K562 (cell line): ENCODE data around the gene RNF144A. TPM values are rescaled to one million over a fixed set of nuclear protein-coding genes. Genes with fewer than 3 reads are reported as not detected.

Experiments
- ATAC-seq: fragments of 200-7000 bp; cut with Tn5 transposase; 3 replicates; pipeline ENCODE4 v1.9.1; 2020; ENCODE audit warnings: moderate library complexity
- BruUV-seq: library from RNA; stranded (reverse); fragments of 400-500 nt; replicated peaks from 2 replicates; lab custom pipeline; 2021; lab: Mats Ljungman, UMichigan
- CTCF ChIA-PET: fragments of 300-600 bp; formaldehyde crosslinking; extraction: SDS; loops from one replicate; lab custom pipeline; 2021; ENCODE audit warnings: low intra/inter-chr PET ratio; lab: Yijun Ruan, JAX
- POLR2A ChIA-PET: fragments of 300-600, 350-650 bp; sonication (Branson Sonifier 250); formaldehyde crosslinking; extraction: SDS; loops from one replicate; lab custom pipeline; 2021; ENCODE audit warnings: antibody characterized with exemption, inconsistent platforms; lab: Yijun Ruan, JAX
- DNase-seq, 4 experiments: peaks; one replicate each; pipeline versions ENCODE4 v3.0.0 to v3.0.0-alpha.2; 2011 to 2018; ENCODE audit warnings: low spot score in 3 of 4, mixed read lengths in 3 of 4; ENCODE audit errors: extremely low read depth in 1 of 4
- FAIRE-seq: peaks from 2 replicates; lab custom pipeline; 2011; peaks lifted over from hg19 to GRCh38; lab: Jason Lieb, UNC
- H2AFZ ChIP-seq: 2 replicates; pipeline ENCODE4 v1.6.0; 2011; ENCODE audit warnings: low read depth, low read length, control low read depth, inconsistent platforms
- H3K27ac ChIP-seq: fragments of 200-600 bp; 3 replicates; pipeline ENCODE4 v1.8.0; 2011; ENCODE audit warnings: low read depth, mild to moderate bottlenecking, control low read depth, inconsistent platforms, low read length, moderate library complexity, mixed read lengths; ENCODE audit errors: extremely low read depth
- H3K27me3 ChIP-seq, 2 experiments: fragments of 300-600 bp in 1 of 2; 2 replicates in 1 of 2; 3 replicates in 1 of 2; pipeline versions ENCODE4 v1.6.0 to v1.8.0; 2011; ENCODE audit warnings: inconsistent platforms in 2 of 2, low read length in 2 of 2, mild to moderate bottlenecking in 1 of 2, mixed read lengths in 1 of 2, moderate library complexity in 1 of 2; ENCODE audit not compliant: control insufficient read depth in 2 of 2, insufficient read depth in 2 of 2
- H3K36me3 ChIP-seq: fragments of 300-600 bp; 3 replicates; pipeline ENCODE4 v1.8.0; 2011; ENCODE audit warnings: mild to moderate bottlenecking, low read length, inconsistent platforms; ENCODE audit not compliant: control insufficient read depth, insufficient read depth
- H3K4me1 ChIP-seq, 2 experiments: fragments of 200-600 bp in 1 of 2; replicated peaks in 1 of 2; 2 replicates in 1 of 2; 3 replicates in 1 of 2; pipeline versions ENCODE4 v1.5.1 to v1.8.0; 2011; ENCODE audit warnings: inconsistent platforms in 2 of 2, low read length in 2 of 2, mild to moderate bottlenecking in 1 of 2, mixed read lengths in 1 of 2, moderate library complexity in 1 of 2; ENCODE audit not compliant: control insufficient read depth in 2 of 2, insufficient read depth in 2 of 2
- H3K4me2 ChIP-seq: 2 replicates; pipeline ENCODE4 v1.6.1; 2011; ENCODE audit warnings: low read length, control low read depth, inconsistent platforms, mixed read lengths; ENCODE audit not compliant: insufficient read depth
- H3K4me3 ChIP-seq: fragments of 200-600 bp; sonication (generic), shearing (Covaris generic); 2 replicates; pipeline ENCODE4 v1.5.1; 2016; ENCODE audit warnings: control low read depth, inconsistent platforms
- H3K79me2 ChIP-seq: fragments of 200-600 bp; 3 replicates; pipeline ENCODE4 v1.8.0; 2011; ENCODE audit warnings: low read length, inconsistent platforms; ENCODE audit not compliant: control insufficient read depth, insufficient read depth
- H3K9ac ChIP-seq, 2 experiments: 2 replicates each; pipeline versions ENCODE4 v1.6.0 to v1.6.1; 2011; ENCODE audit warnings: low read depth in 2 of 2, low read length in 2 of 2, control low read depth in 1 of 2, inconsistent platforms in 1 of 2, mild to moderate bottlenecking in 1 of 2, mixed read lengths in 1 of 2; ENCODE audit not compliant: insufficient read depth in 1 of 2
- H3K9me1 ChIP-seq: one replicate; pipeline ENCODE4 v1.6.0; 2011; ENCODE audit warnings: inconsistent platforms, mild to moderate bottlenecking, low read length, moderate library complexity; ENCODE audit not compliant: control insufficient read depth, insufficient read depth
- H3K9me3 ChIP-seq: replicated peaks from 2 replicates; pipeline ENCODE4 v1.5.1; 2011; ENCODE audit warnings: low read depth, low read length, inconsistent platforms; ENCODE audit not compliant: control insufficient read depth, insufficient read depth
- H4K20me1 ChIP-seq: replicated peaks from 2 replicates; pipeline ENCODE4 v1.6.1; 2011; ENCODE audit warnings: low read length, inconsistent platforms, mixed read lengths; ENCODE audit not compliant: control insufficient read depth, insufficient read depth
- EHMT2 ChIP-seq: fragments of 450-650 bp; IDR thresholded peaks from 2 replicates; pipeline ENCODE4 v1.6.1; 2018; ENCODE audit warnings: antibody characterized with exemption
- PHF21A ChIP-seq: fragments of 450-650 bp; IDR thresholded peaks from 2 replicates; pipeline ENCODE4 v1.6.1; 2017; ENCODE audit warnings: low read depth, borderline replicate concordance
- PHTF2 ChIP-seq: fragments of 250-450 bp; sonication (Bioruptor Pico); IDR thresholded peaks from 2 replicates; pipeline ENCODE4 v1.5.0; 2021; ENCODE audit warnings: mild to moderate bottlenecking
- PRMT5 ChIP-seq: sonication (generic); formaldehyde crosslinking; IDR thresholded peaks from 2 replicates; pipeline ENCODE4 v1.5.0; 2020; ENCODE audit warnings: missing genetic modification reagents
- WGBS: fragments of 100-300 bp; shearing (Covaris generic); methylation state at CpG from one replicate; pipeline ENCODE4 v1.1.6; 2016; ENCODE audit warnings: low coverage, mixed read lengths; ENCODE audit not compliant: insufficient coverage; ENCODE audit errors: missing lambda C conversion rate; 5-methylcytosine and 5-hydroxymethylcytosine counted together
- in situ Hi-C: fragments of 300-500 bp; cut with MboI; formaldehyde crosslinking; loops from 4 replicates; pipeline ENCODE4 v1.15.0; 2018; ENCODE audit warnings: inconsistent platforms, mixed read lengths
- intact Hi-C: fragments of 100-400 bp; cut with micrococcal nuclease; formaldehyde crosslinking; loops from 2 replicates; pipeline ENCODE4 v1.14.2; 2022
- polyA plus RNA-seq, 8 experiments: library from polyadenylated mRNA; depleted of rRNA in 4 of 8; stranded (reverse) in 5 of 8; unstranded in 3 of 8; fragments of >200 nt; fragmentation: Nextera tagmentation in 2 of 8; fragmentation: Illumina TruSeq in 1 of 8; extraction: Ambion mirVana in 2 of 8; extraction: Trizol in 1 of 8; gene quantifications; 2 replicates each; pipeline versions ENCODE4 v1.2.1 to v1.2.3, GENCODE V29; 2011 to 2014; ENCODE audit warnings: inconsistent platforms in 1 of 8, missing spikeins in 1 of 8
- total RNA-seq, 7 experiments: library from RNA; depleted of rRNA in 6 of 7; stranded (reverse); fragments of >200 nt in 6 of 7; fragmentation: Illumina TruSeq in 2 of 7; extraction: Trizol in 2 of 7; gene quantifications; 2 replicates each; pipeline versions ENCODE4 v1.2.1 to v1.2.3, GENCODE V29; 2011 to 2021; ENCODE audit warnings: low replicate concordance in 1 of 7
- TF ChIP-seq, protein P1 (sequence below): conservative IDR thresholded peaks from 2 replicates; pipeline ENCODE4 v1.6.1; 2011; ENCODE audit warnings: low read depth, mild to moderate bottlenecking, low read length; ENCODE audit not compliant: control insufficient read depth

The RNF144A gene
- total and polyA plus RNA-seq, 9 of the 15 experiments (the other 6 are each of a cell fraction or from before 2014, with no cell fraction given) = 0.96 to 11.3 (median 6.2) TPM

DNA sequence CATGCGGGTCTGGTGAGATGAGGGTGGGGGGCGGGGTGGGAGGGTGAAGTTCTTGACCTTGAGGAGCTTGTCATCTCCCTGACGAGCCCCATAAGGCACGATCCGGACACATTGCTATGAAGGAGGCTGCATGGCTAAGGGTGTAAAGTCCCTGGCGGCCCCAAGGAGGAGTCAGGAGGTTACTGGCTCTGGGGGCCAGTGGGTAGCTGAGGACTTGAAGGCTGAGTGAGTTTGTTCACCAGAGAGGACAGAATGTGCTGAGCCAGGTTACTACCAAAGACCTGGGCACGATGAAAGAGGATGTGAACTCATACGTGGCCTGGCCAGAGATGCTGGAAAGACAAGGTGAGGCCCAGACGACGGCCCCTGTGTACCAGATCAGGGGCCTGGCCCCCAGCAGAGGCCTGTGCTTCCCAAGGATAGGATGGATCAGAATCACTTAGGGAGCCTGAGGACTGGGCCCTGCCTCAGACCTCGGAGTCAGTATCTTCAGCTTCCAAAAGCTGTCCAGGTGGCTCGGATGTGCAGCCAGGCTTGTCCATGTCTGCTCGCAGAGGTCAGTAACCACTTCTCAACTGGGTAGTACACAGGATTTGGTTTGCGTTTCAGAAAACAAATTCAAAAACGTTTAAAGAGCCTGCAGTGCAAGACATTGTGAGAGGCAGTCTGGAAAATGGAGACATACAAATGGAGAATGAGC lies 110.9 kb downstream of the RNF144A start:
- H3K4me3 ChIP-seq = no peak overlapping the region
- WGBS = 68% methylated on average over 13 of the region's 15 CpGs
- no peak overlapping the region for H3K4me2 ChIP-seq
- CTCF ChIA-PET = no interaction called here
- peaks cover 4% of the 10 kb centered on the region; the same call in 2 of the 3 replicates for H3K36me3 ChIP-seq
- in situ Hi-C loops = no loop called here
- H3K27ac ChIP-seq = no peak overlapping the region
- intact Hi-C loops = no loop called here
- DNase-seq = no peak
- H3K9me3 ChIP-seq = no peaks in the 10 kb centered on the region
- H4K20me1 ChIP-seq = no peaks in the 10 kb centered on the region
- TF ChIP-seq PHF21A (no peak), EHMT2 (no peak), PRMT5 (CRISPR knock-in tag) (no peak), PHTF2 (no peak)
- TF ChIP-seq, protein P1, sequence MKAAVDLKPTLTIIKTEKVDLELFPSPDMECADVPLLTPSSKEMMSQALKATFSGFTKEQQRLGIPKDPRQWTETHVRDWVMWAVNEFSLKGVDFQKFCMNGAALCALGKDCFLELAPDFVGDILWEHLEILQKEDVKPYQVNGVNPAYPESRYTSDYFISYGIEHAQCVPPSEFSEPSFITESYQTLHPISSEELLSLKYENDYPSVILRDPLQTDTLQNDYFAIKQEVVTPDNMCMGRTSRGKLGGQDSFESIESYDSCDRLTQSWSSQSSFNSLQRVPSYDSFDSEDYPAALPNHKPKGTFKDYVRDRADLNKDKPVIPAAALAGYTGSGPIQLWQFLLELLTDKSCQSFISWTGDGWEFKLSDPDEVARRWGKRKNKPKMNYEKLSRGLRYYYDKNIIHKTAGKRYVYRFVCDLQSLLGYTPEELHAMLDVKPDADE = no peak
- no peak for ATAC-seq
- POLR2A ChIA-PET = interaction anchor here (0.7 to 1.6 kb wide), 2 partner anchors 10 to 19 kb away, joined by 3 to 4 read pairs; no protein-coding TSS in a partner anchor
- no TSS peak for BruUV-seq
- FAIRE-seq = no peak
- no peak overlapping the region for H2AFZ ChIP-seq
- H3K27me3 ChIP-seq = no peaks in the 10 kb centered on the region
- H3K79me2 ChIP-seq = no peaks in the 10 kb centered on the region
- H3K9ac ChIP-seq = 0 out of 4 replicates have a peak overlapping the region, but pooled peaks of 1 of the 2 experiments have one; percentile 50
- H3K4me1 ChIP-seq = peaks cover 2 to 3% of the 10 kb centered on the region in 2 experiments; a peak in 3 of 5 replicates
- H3K9me1 ChIP-seq = no peaks in the 10 kb centered on the region
